Spleen (tissue), 11 donors: ENCODE results near the gene RBFOX1. TPM values are rescaled to one million over a fixed set of nuclear protein-coding genes. Genes with fewer than 3 reads are reported as not detected.

Experiments
- DNase-seq: peaks from one replicate; pipeline ENCODE4 v3.0.0-alpha.2; 2020
- H3K27ac ChIP-seq, 8 donors: fragments of 200-600 bp; sonication (generic) in 7 of 8; 1 replicate in 4 of 8; 2 replicates in 4 of 8; pipeline versions ENCODE4 v1.5.0 to v1.8.0; 2016 to 2021; ENCODE audit warnings: inconsistent platforms in 4 of 8, mild to moderate bottlenecking in 4 of 8, moderate library complexity in 1 of 8
- H3K27me3 ChIP-seq, 7 donors: fragments of 200-600 bp; sonication (generic) in 6 of 7; replicated peaks in 1 of 7; 1 replicate in 4 of 7; 2 replicates in 3 of 7; pipeline versions ENCODE4 v1.5.0 to v1.8.0; 2016 to 2021; ENCODE audit warnings: inconsistent platforms in 3 of 7, mild to moderate bottlenecking in 1 of 7
- H3K36me3 ChIP-seq, 6 donors: fragments of 200-600 bp; sonication (generic) in 5 of 6; 1 replicate in 4 of 6; 2 replicates in 2 of 6; pipeline versions ENCODE4 v1.5.0 to v1.8.0; 2016 to 2021; ENCODE audit warnings: inconsistent platforms in 2 of 6
- H3K4me1 ChIP-seq, 6 donors: fragments of 200-600 bp; sonication (generic) in 5 of 6; 1 replicate in 3 of 6; 2 replicates in 3 of 6; pipeline versions ENCODE4 v1.5.0 to v1.8.0; 2016 to 2021; ENCODE audit warnings: inconsistent platforms in 3 of 6
- H3K4me3 ChIP-seq, 8 donors: fragments of 200-600 bp; sonication (generic) in 7 of 8; 1 replicate in 4 of 8; 2 replicates in 4 of 8; pipeline versions ENCODE4 v1.5.0 to v1.8.0; 2016 to 2021; ENCODE audit warnings: inconsistent platforms in 4 of 8, mild to moderate bottlenecking in 4 of 8, moderate library complexity in 2 of 8
- H3K9me3 ChIP-seq, 8 donors: fragments of 200-600 bp; sonication (generic) in 7 of 8; 1 replicate in 4 of 8; 2 replicates in 4 of 8; pipeline versions ENCODE4 v1.5.0 to v1.8.0; 2016 to 2021; ENCODE audit warnings: inconsistent platforms in 4 of 8
- POLR2A ChIP-seq, 3 donors: fragments of 450-650 bp; IDR thresholded peaks; one replicate each; pipeline ENCODE4 v1.5.1; 2017; ENCODE audit warnings: antibody characterized with exemption in 3 of 3, mild to moderate bottlenecking in 1 of 3
- POLR2AphosphoS5 ChIP-seq, 3 donors: sonication (generic); formaldehyde crosslinking; IDR thresholded peaks; one replicate each; pipeline ENCODE4 v1.5.1; 2017; ENCODE audit warnings: antibody characterized with exemption in 3 of 3
- WGBS, 5 donors: extraction: QIAGEN DNeasy Blood & Tissue Kit in 3 of 5; methylation state at CpG; one replicate each; pipeline versions ENCODE4 v1.1.5 to v1.1.7; 2013 to 2018; 5-methylcytosine and 5-hydroxymethylcytosine counted together
- intact Hi-C: fragments of 100-400 bp; cut with DNase I; formaldehyde crosslinking; loops from one replicate; pipeline ENCODE4 v1.15.0; 2023; ENCODE audit warnings: low total_unique reads
- polyA plus RNA-seq, 3 donors: library from polyadenylated mRNA; stranded (reverse); fragments of 200-250 nt; gene quantifications; one replicate each; pipeline ENCODE4 v1.2.1, GENCODE V29; 2013
- total RNA-seq, 7 donors: library from RNA; depleted of rRNA in 3 of 7; stranded (reverse); fragments of >200 nt in 3 of 7; fragmentation: NEBNext Ultra II Directional in 4 of 7; extraction: Animal tissue kit (Norgen Biotek cat#: 25700) in 4 of 7; gene quantifications; one replicate each; pipeline versions ENCODE4 v1.1.0 to v1.2.1, GENCODE V29; 2016 to 2021
- TF ChIP-seq, protein P1 (sequence below), 11 experiments: fragments of 200-600 bp in 7 of 11; fragments of 450-650 bp in 4 of 11; sonication (generic) in 4 of 11; IDR thresholded peaks in 8 of 11; conservative IDR thresholded peaks in 3 of 11; 1 replicate in 7 of 11; 2 replicates in 4 of 11; pipeline versions ENCODE4 v1.4.0 to v1.8.0; 2016 to 2021; ENCODE audit warnings: antibody characterized with exemption in 11 of 11, inconsistent platforms in 4 of 11, mild to moderate bottlenecking in 1 of 11
- donor health status: healthy with polysubstance abuse.
- donor health status: DM: no; HTN: no; CAD: no; lungs with moderate emphysema.
- donor health status: DM: no; HTN: no; CAD: no.
- donor health status: Bipolar disorder and iron deficiency.
- donor health status: healthy.
- donor health status: DM: no; HTN: no; CAD: no.
- donor health status: DM: yes; HTN: yes; CAD: no.

RBFOX1 gene
- total and polyA plus RNA-seq, 10 donors = 0.07 to 0.13 TPM; not detected in 8

DNA sequence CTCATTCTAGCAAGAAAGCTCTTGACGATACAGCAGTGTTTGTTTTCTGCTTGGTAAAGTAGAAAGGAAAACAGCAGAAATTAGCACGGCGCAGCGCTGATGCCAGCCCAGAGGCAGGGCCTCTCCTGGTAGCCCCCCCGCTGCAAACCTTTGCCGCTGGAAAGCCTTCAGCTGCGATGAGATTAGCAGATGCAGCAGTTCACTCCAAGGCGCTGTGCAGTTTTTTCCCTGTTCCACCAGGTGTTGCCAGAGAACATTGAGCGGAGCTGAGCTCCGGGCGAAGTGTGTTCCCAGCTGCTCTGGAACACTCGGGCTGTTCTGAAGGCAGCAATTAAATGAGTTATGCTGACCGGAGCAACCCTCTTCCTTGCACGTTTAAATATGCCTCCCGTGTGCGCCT is 72.5 kb downstream of the RBFOX1 start:
- no peaks in the 10 kb centered on the region for H3K36me3 ChIP-seq
- 69 to 74% (median 72%) methylated on average over 16 of the region's 16 CpGs for WGBS, 5 donors
- intact Hi-C loops = no loop called here

DNA sequence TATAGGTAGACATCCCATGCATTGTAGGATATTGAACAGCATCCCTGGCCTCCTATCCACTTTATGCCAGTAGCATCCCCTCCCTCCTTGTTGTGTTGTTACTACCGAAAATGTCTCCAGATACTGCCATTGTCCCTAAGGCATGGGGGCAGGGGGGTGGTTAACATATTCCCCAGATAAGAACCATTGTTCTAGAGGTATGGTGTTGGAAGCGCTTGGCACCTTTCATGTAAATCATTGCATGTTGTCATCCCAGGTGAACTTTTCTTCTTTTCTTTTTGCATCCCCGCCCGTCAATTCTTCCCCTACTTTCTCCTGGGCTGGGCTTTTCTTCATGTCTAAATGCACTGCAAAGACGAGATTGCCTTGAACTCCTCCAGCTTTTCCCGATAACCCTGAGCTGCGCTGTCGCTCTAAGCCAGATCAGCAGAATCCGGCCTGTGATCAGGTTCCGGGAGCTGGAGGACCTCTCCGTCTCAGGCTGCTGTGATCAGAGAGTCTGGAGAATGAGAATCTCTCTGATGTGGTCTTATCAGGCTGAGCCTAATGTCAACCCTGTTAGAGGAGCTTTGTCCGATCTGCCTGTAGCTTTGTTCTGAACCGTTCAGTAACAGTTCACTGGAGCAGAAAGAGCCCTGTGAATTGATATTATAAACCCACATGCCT is 76.2 kb downstream of the RBFOX1 start:
- WGBS, 5 donors = 44 to 78% (median 60%) methylated on average over 13 of the region's 13 CpGs
- Histone ChIP-seq H3K4me3 (no peak overlapping the region), H3K27me3 (no peaks in the 10 kb centered on the region), H3K4me1 (no peaks in the 10 kb centered on the region), H3K27ac (no peak overlapping the region), H3K9me3 (peaks cover 0 to 17% (median 3%) of the 10 kb centered on the region in 8 donors), H3K36me3 (no peaks in the 10 kb centered on the region)
- no peak for DNase-seq
- intact Hi-C loops = no loop called here
- TF ChIP-seq, protein P1, sequence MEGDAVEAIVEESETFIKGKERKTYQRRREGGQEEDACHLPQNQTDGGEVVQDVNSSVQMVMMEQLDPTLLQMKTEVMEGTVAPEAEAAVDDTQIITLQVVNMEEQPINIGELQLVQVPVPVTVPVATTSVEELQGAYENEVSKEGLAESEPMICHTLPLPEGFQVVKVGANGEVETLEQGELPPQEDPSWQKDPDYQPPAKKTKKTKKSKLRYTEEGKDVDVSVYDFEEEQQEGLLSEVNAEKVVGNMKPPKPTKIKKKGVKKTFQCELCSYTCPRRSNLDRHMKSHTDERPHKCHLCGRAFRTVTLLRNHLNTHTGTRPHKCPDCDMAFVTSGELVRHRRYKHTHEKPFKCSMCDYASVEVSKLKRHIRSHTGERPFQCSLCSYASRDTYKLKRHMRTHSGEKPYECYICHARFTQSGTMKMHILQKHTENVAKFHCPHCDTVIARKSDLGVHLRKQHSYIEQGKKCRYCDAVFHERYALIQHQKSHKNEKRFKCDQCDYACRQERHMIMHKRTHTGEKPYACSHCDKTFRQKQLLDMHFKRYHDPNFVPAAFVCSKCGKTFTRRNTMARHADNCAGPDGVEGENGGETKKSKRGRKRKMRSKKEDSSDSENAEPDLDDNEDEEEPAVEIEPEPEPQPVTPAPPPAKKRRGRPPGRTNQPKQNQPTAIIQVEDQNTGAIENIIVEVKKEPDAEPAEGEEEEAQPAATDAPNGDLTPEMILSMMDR (IDR thresholded peaks at IDR 0.05 in 8 of 11, conservative IDR thresholded peaks at IDR 0.05 in 3 of 11) = no peak
- TF ChIP-seq POLR2A (IDR thresholded peaks at IDR 0.05) (no peak), POLR2AphosphoS5 (IDR thresholded peaks at IDR 0.05) (no peak)

More for the DNA sequence above, 72.5 kb downstream of the RBFOX1 start:
- peaks cover 0 to 7% (median 0%) of the 10 kb centered on the region in 8 donors for H3K9me3 ChIP-seq
- no peaks in the 10 kb centered on the region for H3K27me3 ChIP-seq
- no peak overlapping the region for H3K4me3 ChIP-seq
- no peak overlapping the region for H3K27ac ChIP-seq
- no peak for DNase-seq
- no peaks in the 10 kb centered on the region for H3K4me1 ChIP-seq
- TF ChIP-seq POLR2AphosphoS5 (IDR thresholded peaks at IDR 0.05) (no peak), POLR2A (IDR thresholded peaks at IDR 0.05) (no peak)
- TF ChIP-seq, protein P1 (IDR thresholded peaks at IDR 0.05 in 8 of 11, conservative IDR thresholded peaks at IDR 0.05 in 3 of 11) = no peak

DNA sequence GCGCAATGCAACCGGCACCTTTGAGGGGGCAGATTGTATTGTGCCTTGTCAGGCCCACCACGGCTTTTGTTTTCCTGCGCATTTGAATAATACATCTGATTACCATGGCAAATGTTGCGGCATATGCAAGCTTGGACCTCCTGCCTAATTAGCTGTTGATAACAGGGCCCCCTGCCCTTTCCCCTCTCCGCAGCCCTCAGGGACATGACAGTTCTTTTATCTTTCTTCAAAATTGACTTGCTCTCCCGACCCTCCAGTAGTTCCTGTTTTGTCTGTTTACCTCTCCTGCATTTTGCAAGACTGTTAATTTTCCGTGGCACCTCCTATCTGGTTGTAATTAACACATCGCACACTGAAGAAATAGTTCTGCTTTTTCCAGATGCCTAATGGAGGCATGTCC is 86.8 kb downstream of the RBFOX1 start:
- H3K27ac ChIP-seq = no peak overlapping the region
- peaks cover 0 to 14% (median 0%) of the 10 kb centered on the region in 8 donors for H3K9me3 ChIP-seq
- no peaks in the 10 kb centered on the region for H3K27me3 ChIP-seq
- TF ChIP-seq, protein P1 (IDR thresholded peaks at IDR 0.05 in 8 of 11, conservative IDR thresholded peaks at IDR 0.05 in 3 of 11) = no peak
- TF ChIP-seq POLR2AphosphoS5 (IDR thresholded peaks at IDR 0.05) = no peak
- no peak for TF ChIP-seq POLR2A (IDR thresholded peaks at IDR 0.05)
- H3K4me1 ChIP-seq = no peaks in the 10 kb centered on the region
- H3K36me3 ChIP-seq = no peaks in the 10 kb centered on the region
- intact Hi-C loops = no loop called here
- no peak for DNase-seq
- H3K4me3 ChIP-seq = no peak overlapping the region
- WGBS, 5 donors = 28 to 36% (median 31%) methylated on average over 9 of the region's 9 CpGs

DNA sequence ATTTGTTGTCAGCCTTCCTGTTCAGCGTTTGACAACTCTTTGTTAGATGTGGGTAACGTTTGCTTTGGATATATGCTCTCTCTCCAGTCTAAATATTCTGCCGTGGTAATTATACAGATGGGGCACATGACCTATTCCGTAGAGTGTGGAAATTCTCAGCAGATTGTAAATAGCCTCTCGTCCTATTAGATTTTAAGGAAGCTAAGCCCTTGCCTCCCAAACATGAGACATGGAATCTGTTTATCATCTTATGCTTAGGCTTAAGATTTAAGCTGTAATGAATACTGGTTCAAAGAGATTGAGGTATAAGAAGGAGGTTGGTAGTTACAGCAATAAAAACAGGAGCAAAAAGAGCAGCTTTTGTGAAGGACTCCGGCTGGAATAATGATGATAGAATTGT is 87.4 kb downstream of the RBFOX1 start:
- H3K9me3 ChIP-seq = peaks cover 0 to 14% (median 0%) of the 10 kb centered on the region in 8 donors
- no peaks in the 10 kb centered on the region for H3K27me3 ChIP-seq
- no peaks in the 10 kb centered on the region for H3K36me3 ChIP-seq
- intact Hi-C loops = no loop called here
- H3K4me3 ChIP-seq = no peak overlapping the region
- no peak for TF ChIP-seq POLR2AphosphoS5 (IDR thresholded peaks at IDR 0.05)
- TF ChIP-seq POLR2A (IDR thresholded peaks at IDR 0.05) = no peak
- TF ChIP-seq, protein P1 (IDR thresholded peaks at IDR 0.05 in 8 of 11, conservative IDR thresholded peaks at IDR 0.05 in 3 of 11) = no peak
- no peak for DNase-seq
- WGBS, 5 donors = 18 to 27% (median 26%) methylated on average over 6 of the region's 6 CpGs
- H3K4me1 ChIP-seq = no peaks in the 10 kb centered on the region
- no peak overlapping the region for H3K27ac ChIP-seq
